CD4-positive, alpha-beta T cell treated with Interleukin-6 for 4 hours (primary cell): Measurements from ENCODE around the gene UFSP2.
"Not testable (repeated sequence)": the region's sequence is repeated elsewhere in the genome, so short reads cannot be mapped to it uniquely, and the experiment has no call there.

Experiments used
- DNase-seq: peaks from one replicate; pipeline ENCODE4 v3.0.0-alpha.2; 2020; ENCODE audit warnings: mixed read lengths

Gene UFSP2

GRCh38 chr4:185381288-185382196 is 44.2 kb downstream of the UFSP2 start:
- DNase-seq, result no peak

GRCh38 chr4:185380320-185380719 is 45.4 kb downstream of the UFSP2 start:
- no peak for DNase-seq

GRCh38 chr4:185379326-185380295 is 46.2 kb downstream of the UFSP2 start:
- DNase-seq, result no peak

GRCh38 chr4:185378264-185378663 is 47.5 kb downstream of the UFSP2 start:
- DNase-seq, result no peak

GRCh38 chr4:185374573-185374972 is 51.2 kb downstream of the UFSP2 start:
- no peak for DNase-seq

- no peak for DNase-seq
Measured at GRCh38 chr4:185374027-185374426, 51.7 kb downstream of the UFSP2 start.

GRCh38 chr4:185371702-185372101 is 54.1 kb downstream of the UFSP2 start:
- DNase-seq, result no peak

- DNase-seq, result no peak
Measured at GRCh38 chr4:185370268-185370949, 55.4 kb downstream of the UFSP2 start.

GRCh38 chr4:185369731-185370130 is 56.0 kb downstream of the UFSP2 start:
- no peak for DNase-seq

- no peak for DNase-seq
Measured at GRCh38 chr4:185364886-185365285, 60.9 kb downstream of the UFSP2 start.

- no peak for DNase-seq
Measured at GRCh38 chr4:185363251-185363650, 62.5 kb downstream of the UFSP2 start.

GRCh38 chr4:185362570-185362969 is 63.2 kb downstream of the UFSP2 start:
- not testable (repeated sequence) for DNase-seq

GRCh38 chr4:185361872-185362271 is 63.9 kb downstream of the UFSP2 start:
- no peak for DNase-seq

GRCh38 chr4:185359767-185360446 is 65.9 kb downstream of the UFSP2 start:
- no peak for DNase-seq

- DNase-seq, result no peak
Measured at GRCh38 chr4:185358959-185359358, 66.8 kb downstream of the UFSP2 start.

- no peak for DNase-seq
Measured at GRCh38 chr4:185358514-185358913, 67.2 kb downstream of the UFSP2 start.

GRCh38 chr4:185357733-185358440 is 67.9 kb downstream of the UFSP2 start:
- DNase-seq, result no peak

- no peak for DNase-seq
Measured at GRCh38 chr4:185357211-185357610, 68.6 kb downstream of the UFSP2 start.

GRCh38 chr4:185352741-185353140 is 73.0 kb downstream of the UFSP2 start:
- DNase-seq, result no peak

GRCh38 chr4:185352202-185352601 is 73.6 kb downstream of the UFSP2 start:
- DNase-seq, result no peak

GRCh38 chr4:185351691-185352090 is 74.1 kb downstream of the UFSP2 start:
- DNase-seq, result no peak
